IMR-90 (cell line): Measurements from ENCODE around the gene CFAP161. TPM values are rescaled to one million over a fixed set of nuclear protein-coding genes. Genes with fewer than 3 reads are reported as not detected.

Experiments used
- ATAC-seq: fragments of 200-7000 bp; cut with Tn5 transposase; 2 replicates; pipeline ENCODE4 v1.9.1; 2020; ENCODE audit warnings: low read depth, mild to moderate bottlenecking, moderate library complexity
- BruUV-seq: library from RNA; stranded (reverse); fragments of 400-500 nt; replicated peaks from 2 replicates; lab custom pipeline; 2021; lab: Mats Ljungman, UMichigan
- CTCF ChIA-PET: fragments of 300-600 bp; formaldehyde crosslinking; extraction: SDS; loops from one replicate; lab custom pipeline; 2021; ENCODE audit warnings: antibody characterized with exemption; lab: Yijun Ruan, JAX
- POLR2A ChIA-PET: fragments of 300-600 bp; sonication (Branson Sonifier 250); formaldehyde crosslinking; loops from one replicate; lab custom pipeline; 2022; ENCODE audit warnings: antibody characterized with exemption; ENCODE audit not compliant: unreplicated experiment; lab: Charles Lee
- DNase-seq: peaks from one replicate; pipeline ENCODE4 v3.0.0; 2013
- H2AFZ ChIP-seq: replicated peaks from 2 replicates; pipeline ENCODE3; 2013; ENCODE audit warnings: low read length, mild to moderate bottlenecking; ENCODE audit not compliant: poor library complexity
- H2AK5ac ChIP-seq: 2 replicates; pipeline ENCODE4 v1.6.1; 2013; ENCODE audit warnings: low read depth, low read length, inconsistent platforms
- H2AK9ac ChIP-seq: replicated peaks from 2 replicates; pipeline ENCODE3; 2013; ENCODE audit warnings: mild to moderate bottlenecking, low read depth, low read length, moderate library complexity; ENCODE audit not compliant: poor library complexity
- H2BK120ac ChIP-seq: 2 replicates; pipeline ENCODE4 v1.6.1; 2013; ENCODE audit warnings: low read depth, low read length, inconsistent platforms
- H2BK15ac ChIP-seq: 3 replicates; pipeline ENCODE4 v1.6.1; 2013; ENCODE audit warnings: low read depth, low read length, inconsistent platforms
- H2BK20ac ChIP-seq: 2 replicates; pipeline ENCODE4 v1.6.1; 2013; ENCODE audit warnings: low read depth, mild to moderate bottlenecking, inconsistent platforms, low read length, moderate library complexity
- H2BK5ac ChIP-seq: 2 replicates; pipeline ENCODE4 v1.6.1; 2013; ENCODE audit warnings: mild to moderate bottlenecking, low read depth, low read length, inconsistent platforms; ENCODE audit not compliant: poor library complexity, severe bottlenecking
- H3K14ac ChIP-seq: replicated peaks from 2 replicates; pipeline ENCODE4 v1.6.1; 2013; ENCODE audit warnings: low read depth, low read length, inconsistent platforms
- H3K18ac ChIP-seq: 2 replicates; pipeline ENCODE4 v1.6.1; 2013; ENCODE audit warnings: low read depth, low read length, control low read depth
- H3K23ac ChIP-seq: 2 replicates; pipeline ENCODE4 v1.6.1; 2013; ENCODE audit warnings: low read depth, low read length, inconsistent platforms
- H3K27ac ChIP-seq: 2 replicates; pipeline ENCODE4 v1.5.1; 2013; ENCODE audit warnings: mild to moderate bottlenecking, control low read depth, low read length; ENCODE audit not compliant: insufficient read depth
- H3K27me3 ChIP-seq: 2 replicates; pipeline ENCODE4 v1.6.1; 2013; ENCODE audit warnings: low read length; ENCODE audit not compliant: control insufficient read depth, insufficient read depth
- H3K36me3 ChIP-seq: 2 replicates; pipeline ENCODE4 v1.6.1; 2013; ENCODE audit warnings: low read length, mixed read lengths; ENCODE audit not compliant: control insufficient read depth, insufficient read depth
- H3K4ac ChIP-seq: 2 replicates; pipeline ENCODE4 v1.6.1; 2013; ENCODE audit warnings: low read depth, low read length, inconsistent platforms
- H3K4me1 ChIP-seq: 2 replicates; pipeline ENCODE4 v1.6.1; 2013; ENCODE audit warnings: low read length, mixed read lengths; ENCODE audit not compliant: control insufficient read depth, insufficient read depth
- H3K4me2 ChIP-seq: 2 replicates; pipeline ENCODE4 v1.6.1; 2013; ENCODE audit warnings: low read depth, mild to moderate bottlenecking, control low read depth, low read length, moderate library complexity
- H3K4me3 ChIP-seq: 2 replicates; pipeline ENCODE4 v1.5.1; 2013; ENCODE audit warnings: low read depth, mild to moderate bottlenecking, control low read depth, low read length, moderate library complexity; ENCODE audit not compliant: insufficient read depth
- H3K56ac ChIP-seq: 2 replicates; pipeline ENCODE4 v1.6.1; 2013; ENCODE audit warnings: low read length, inconsistent platforms; ENCODE audit not compliant: insufficient read depth; ENCODE audit errors: extremely low read depth
- H3K79me1 ChIP-seq, 2 experiments: 2 replicates each; pipeline ENCODE4 v1.6.1; 2013; ENCODE audit warnings: low read length in 2 of 2, inconsistent platforms in 1 of 2, low read depth in 1 of 2
- H3K9ac ChIP-seq: 2 replicates; pipeline ENCODE4 v1.6.1; 2013; ENCODE audit warnings: low read depth, low read length, control low read depth
- H3K9me1 ChIP-seq: 2 replicates; pipeline ENCODE4 v1.6.1; 2013; ENCODE audit warnings: low read length, inconsistent platforms; ENCODE audit not compliant: insufficient read depth
- H3K9me3 ChIP-seq: 2 replicates; pipeline ENCODE4 v1.6.1; 2013; ENCODE audit warnings: low read length; ENCODE audit not compliant: control insufficient read depth, insufficient read depth
- H4K20me1 ChIP-seq: 2 replicates; pipeline ENCODE4 v1.6.1; 2013; ENCODE audit warnings: low read length, inconsistent platforms; ENCODE audit not compliant: insufficient read depth
- H4K5ac ChIP-seq: 2 replicates; pipeline ENCODE4 v1.6.1; 2013; ENCODE audit warnings: mild to moderate bottlenecking, low read depth, low read length, control low read depth
- H4K8ac ChIP-seq, 2 experiments: 2 replicates each; pipeline ENCODE4 v1.6.1; 2013; ENCODE audit warnings: low read depth in 2 of 2, low read length in 2 of 2, control low read depth in 1 of 2, inconsistent platforms in 1 of 2
- H4K91ac ChIP-seq: 2 replicates; pipeline ENCODE4 v1.6.1; 2013; ENCODE audit warnings: low read depth, low read length, inconsistent platforms; ENCODE audit not compliant: insufficient read depth
- BHLHE40 ChIP-seq: fragments of 150-350 bp; IDR thresholded peaks from 2 replicates; pipeline ENCODE4 v1.6.1; 2016; ENCODE audit warnings: mild to moderate bottlenecking, low read depth, low read length
- CEBPB ChIP-seq: IDR thresholded peaks from 2 replicates; pipeline ENCODE4 v1.6.1; 2012; ENCODE audit warnings: low read depth, low read length, improper control_type of control experiment
- CHD1 ChIP-seq: IDR thresholded peaks from 2 replicates; pipeline ENCODE4 v1.6.1; 2012; ENCODE audit warnings: low read depth, low read length, improper control_type of control experiment
- FOS ChIP-seq: fragments of 150-350 bp; IDR thresholded peaks from 2 replicates; pipeline ENCODE4 v1.6.1; 2016; ENCODE audit warnings: low read depth, low read length
- MAFK ChIP-seq: IDR thresholded peaks from 2 replicates; pipeline ENCODE4 v1.6.1; 2012; ENCODE audit warnings: low read depth, low read length, improper control_type of control experiment
- MAZ ChIP-seq: IDR thresholded peaks from 2 replicates; pipeline ENCODE4 v1.6.1; 2012; ENCODE audit warnings: low read depth, mild to moderate bottlenecking, low read length, improper control_type of control experiment, moderate library complexity, borderline replicate concordance
- MXI1 ChIP-seq: IDR thresholded peaks from 2 replicates; pipeline ENCODE4 v1.6.1; 2012; ENCODE audit warnings: low read depth, mild to moderate bottlenecking, low read length, moderate library complexity, borderline replicate concordance
- NFE2L2 ChIP-seq: fragments of 150-350 bp; IDR thresholded peaks from 2 replicates; pipeline ENCODE4 v1.6.1; 2016; ENCODE audit warnings: low read depth, mild to moderate bottlenecking, low read length
- POLR2A ChIP-seq: IDR thresholded peaks from 2 replicates; pipeline ENCODE4 v1.6.1; 2012; ENCODE audit warnings: mild to moderate bottlenecking, low read depth, low read length
- RAD21 ChIP-seq: IDR thresholded peaks from 2 replicates; pipeline ENCODE4 v1.6.1; 2012; ENCODE audit warnings: low read length, improper control_type of control experiment
- RCOR1 ChIP-seq: IDR thresholded peaks from 2 replicates; pipeline ENCODE4 v1.6.1; 2012; ENCODE audit warnings: mild to moderate bottlenecking, low read length, improper control_type of control experiment; ENCODE audit not compliant: insufficient replicate concordance
- RFX5 ChIP-seq: IDR thresholded peaks from 2 replicates; pipeline ENCODE4 v1.8.0; 2012; ENCODE audit warnings: low read depth, mild to moderate bottlenecking, low read length, moderate library complexity
- SMC3 ChIP-seq: fragments of 150-350 bp; IDR thresholded peaks from 2 replicates; pipeline ENCODE4 v1.6.1; 2016; ENCODE audit warnings: low read depth, mild to moderate bottlenecking, antibody characterized with exemption, low read length, moderate library complexity
- WGBS, 2 experiments: methylation state at CpG; one replicate each; pipeline versions ENCODE4 v1.1.5 to v1.1.7; 2013; ENCODE audit warnings: missing lambda C conversion rate in 2 of 2; ENCODE audit not compliant: insufficient read length in 1 of 2; ENCODE audit errors: extremely low coverage in 2 of 2; 5-methylcytosine and 5-hydroxymethylcytosine counted together
- dilution Hi-C: fragments of 300-500 bp; cut with HindIII; formaldehyde crosslinking; loops from one replicate; pipeline ENCODE4 v1.14.3; 2018; ENCODE audit warnings: low sequenced_read_pairs; ENCODE audit not compliant: unreplicated experiment
- in situ Hi-C: fragments of 300-500 bp; cut with MboI; formaldehyde crosslinking; loops from 3 replicates; pipeline ENCODE4 v1.14.3; 2019; ENCODE audit warnings: low sequenced_read_pairs, inconsistent platforms, mixed read lengths
- intact Hi-C: fragments of 100-400 bp; cut with micrococcal nuclease; formaldehyde crosslinking; loops from 2 replicates; pipeline ENCODE4 v1.10.0; 2022
- polyA plus RNA-seq, 3 experiments: library from polyadenylated mRNA; depleted of rRNA; stranded (reverse); fragments of >200 nt; gene quantifications; 2 replicates each; pipeline ENCODE4 v1.2.3, GENCODE V29; 2012; ENCODE audit warnings: low replicate concordance in 1 of 3
- total RNA-seq: library from RNA; depleted of rRNA; stranded (reverse); fragments of >200 nt; gene quantifications from 2 replicates; pipeline ENCODE4 v1.2.3, GENCODE V29; 2012
- TF ChIP-seq, protein P1 (sequence below): conservative IDR thresholded peaks from 2 replicates; pipeline ENCODE4 v1.5.1; 2012; ENCODE audit warnings: mild to moderate bottlenecking, low read depth, low read length, improper control_type of control experiment
- TF ChIP-seq, protein P2 (sequence below): fragments of 150-350 bp; IDR thresholded peaks from 2 replicates; pipeline ENCODE4 v1.6.1; 2016; ENCODE audit warnings: low read depth, mild to moderate bottlenecking, low read length, moderate library complexity, borderline replicate concordance

The CFAP161 gene
- total and polyA plus RNA-seq, 2 of the 4 experiments (the other 2 are of a cell fraction): not detected

DNA sequence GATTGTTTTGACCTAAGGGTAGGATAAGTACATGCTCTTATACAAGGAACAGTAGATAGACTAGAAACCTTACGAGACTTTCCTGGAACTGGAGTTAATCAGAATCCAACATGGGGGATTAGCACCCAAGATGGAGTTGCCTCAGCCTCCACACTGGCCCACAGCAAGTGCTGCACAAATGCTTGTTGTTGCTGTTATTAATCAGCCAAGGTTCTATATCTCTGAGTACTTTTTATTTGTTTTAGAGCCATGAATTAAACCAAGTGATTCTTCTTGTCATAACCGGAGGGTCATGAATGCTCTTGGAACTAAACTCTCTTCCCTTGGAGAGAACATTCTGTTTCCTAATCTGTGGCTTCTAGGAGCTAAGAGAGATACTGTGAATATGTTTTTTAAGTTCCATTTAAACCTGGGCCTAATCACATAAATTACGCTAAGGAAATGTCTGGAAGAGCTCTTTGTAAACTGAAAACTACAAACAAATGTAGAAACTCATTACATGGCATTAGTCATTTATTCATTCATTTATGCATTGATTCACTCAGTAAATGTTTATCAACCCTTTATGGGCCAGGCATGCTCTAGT, 56.9 kb downstream of the CFAP161 start:
- Histone ChIP-seq H3K36me3 (peaks cover 2% of the 10 kb centered on the region; the same call in 1 of the 2 replicates), H2BK120ac (peak overlapping the region; percentile 100), H3K4ac (peak overlapping the region; percentile 100), H2AK9ac (no peak overlapping the region), H3K9me1 (peaks cover 14% of the 10 kb centered on the region), H3K4me2 (no peak overlapping the region), H3K4me3 (no peak overlapping the region), H3K56ac (peak overlapping the region; percentile 98), H2BK20ac (peak overlapping the region; percentile 99), H2AFZ (no peak overlapping the region), H3K79me1 (no peaks in the 10 kb centered on the region), H2BK15ac (peak overlapping the region; percentile 97), H3K23ac (peak overlapping the region; percentile 100), H4K91ac (peak overlapping the region; percentile 100), H3K4me1 (peaks cover 23% of the 10 kb centered on the region), H3K14ac (peak overlapping the region; percentile 99), H4K8ac (peak overlapping the region; percentile 98 to 99), H3K27me3 (no peaks in the 10 kb centered on the region), H3K27ac (peak overlapping the region; percentile 96), H3K18ac (peak overlapping the region; percentile 93), H3K9ac (peak overlapping the region; percentile 7; the same call in 1 of the 2 replicates), H2BK5ac (peak overlapping the region; percentile 97), H4K5ac (peak overlapping the region; percentile 97), H2AK5ac (peak overlapping the region; percentile 100), H4K20me1 (no peaks in the 10 kb centered on the region), H3K9me3 (no peaks in the 10 kb centered on the region)
- in situ Hi-C loops: no loop called here
- ChIA-PET CTCF (interaction anchor here (0.9 to 2.7 kb wide), 5 partner anchors 9 to 75 kb away, joined by 3 to 14 read pairs (median 4); no protein-coding TSS in a partner anchor), POLR2A (interaction anchor here (0.9 kb wide), 1 partner anchor 27 kb away, joined by 5 read pairs; no protein-coding TSS in a partner anchor)
- DNase-seq: peak; percentile 32
- peak; percentile 4 for ATAC-seq
- BruUV-seq: no TSS peak
- dilution Hi-C loops: no loop called here
- intact Hi-C loops: no loop called here
- 100% methylated on average over 1 of the region's 3 CpGs; no CpG with 5 or more reads in 1 of the 2 experiments for WGBS, 2 experiments
- TF ChIP-seq BHLHE40 (no peak), POLR2A (no peak), NFE2L2 (no peak), MXI1 (no peak), MAZ (no peak), RAD21 (no peak), CHD1 (no peak), CEBPB (no peak), FOS (no peak), RFX5 (no peak), SMC3 (no peak), RCOR1 (no peak), MAFK (no peak)
- TF ChIP-seq, protein P1, sequence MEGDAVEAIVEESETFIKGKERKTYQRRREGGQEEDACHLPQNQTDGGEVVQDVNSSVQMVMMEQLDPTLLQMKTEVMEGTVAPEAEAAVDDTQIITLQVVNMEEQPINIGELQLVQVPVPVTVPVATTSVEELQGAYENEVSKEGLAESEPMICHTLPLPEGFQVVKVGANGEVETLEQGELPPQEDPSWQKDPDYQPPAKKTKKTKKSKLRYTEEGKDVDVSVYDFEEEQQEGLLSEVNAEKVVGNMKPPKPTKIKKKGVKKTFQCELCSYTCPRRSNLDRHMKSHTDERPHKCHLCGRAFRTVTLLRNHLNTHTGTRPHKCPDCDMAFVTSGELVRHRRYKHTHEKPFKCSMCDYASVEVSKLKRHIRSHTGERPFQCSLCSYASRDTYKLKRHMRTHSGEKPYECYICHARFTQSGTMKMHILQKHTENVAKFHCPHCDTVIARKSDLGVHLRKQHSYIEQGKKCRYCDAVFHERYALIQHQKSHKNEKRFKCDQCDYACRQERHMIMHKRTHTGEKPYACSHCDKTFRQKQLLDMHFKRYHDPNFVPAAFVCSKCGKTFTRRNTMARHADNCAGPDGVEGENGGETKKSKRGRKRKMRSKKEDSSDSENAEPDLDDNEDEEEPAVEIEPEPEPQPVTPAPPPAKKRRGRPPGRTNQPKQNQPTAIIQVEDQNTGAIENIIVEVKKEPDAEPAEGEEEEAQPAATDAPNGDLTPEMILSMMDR: no peak
- TF ChIP-seq, protein P2, sequence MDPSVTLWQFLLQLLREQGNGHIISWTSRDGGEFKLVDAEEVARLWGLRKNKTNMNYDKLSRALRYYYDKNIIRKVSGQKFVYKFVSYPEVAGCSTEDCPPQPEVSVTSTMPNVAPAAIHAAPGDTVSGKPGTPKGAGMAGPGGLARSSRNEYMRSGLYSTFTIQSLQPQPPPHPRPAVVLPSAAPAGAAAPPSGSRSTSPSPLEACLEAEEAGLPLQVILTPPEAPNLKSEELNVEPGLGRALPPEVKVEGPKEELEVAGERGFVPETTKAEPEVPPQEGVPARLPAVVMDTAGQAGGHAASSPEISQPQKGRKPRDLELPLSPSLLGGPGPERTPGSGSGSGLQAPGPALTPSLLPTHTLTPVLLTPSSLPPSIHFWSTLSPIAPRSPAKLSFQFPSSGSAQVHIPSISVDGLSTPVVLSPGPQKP: no peak
